ENCODE data around the gene RNF13. TPM values are rescaled to one million over a fixed set of nuclear protein-coding genes. Genes with fewer than 3 reads are reported as not detected.

The RNF13 gene
- total and polyA plus RNA-seq, 2 of the 4 experiments (the other 2 are of a cell fraction) = 12.8 to 29.8 TPM

DNA sequence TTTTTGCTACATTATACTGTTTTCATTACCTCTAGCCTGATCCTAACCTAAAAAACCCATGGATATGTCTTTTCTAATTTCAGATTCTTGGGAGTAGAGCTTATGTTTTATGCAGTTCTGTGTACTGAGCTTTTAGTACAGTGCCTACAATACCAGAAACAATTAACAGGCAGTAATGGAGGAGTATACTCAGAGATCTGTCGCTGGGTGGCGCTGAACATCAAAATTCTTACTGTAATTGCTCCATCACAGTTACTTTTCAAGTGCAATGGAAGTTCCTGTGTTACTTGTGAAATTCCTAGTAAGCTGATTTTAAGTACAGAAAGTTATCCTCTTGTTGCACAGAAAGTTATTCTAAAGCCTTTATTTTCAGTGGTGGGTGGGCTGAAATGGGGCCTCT lies 66.9 kb downstream of the RNF13 start:
- H3K9me1 ChIP-seq (ENCODE audit: insufficient read depth, low read length) = no peaks in the 10 kb centered on the region
- no peak overlapping the region for H3K56ac ChIP-seq (ENCODE audit: extremely low read depth, insufficient read depth, low read length)
- no peak overlapping the region for H2AFZ ChIP-seq (replicated peaks; ENCODE audit: low read length, poor library complexity)
- no peak overlapping the region for H3K18ac ChIP-seq (ENCODE audit: low read depth, low read length)
- H4K91ac ChIP-seq (ENCODE audit: insufficient read depth, low read depth, low read length) = no peak overlapping the region
- no peaks in the 10 kb centered on the region for H3K36me3 ChIP-seq (ENCODE audit: control insufficient read depth, insufficient read depth, low read length)
- no peaks in the 10 kb centered on the region for H3K4me1 ChIP-seq (ENCODE audit: control insufficient read depth, insufficient read depth, low read length)
- no peak overlapping the region for H3K4ac ChIP-seq (ENCODE audit: low read depth, low read length)
- no peaks in the 10 kb centered on the region for H3K27me3 ChIP-seq (ENCODE audit: control insufficient read depth, insufficient read depth, low read length)
- H3K27ac ChIP-seq (ENCODE audit: insufficient read depth, low read length) = no peak overlapping the region
- no peak overlapping the region for H2AK5ac ChIP-seq (ENCODE audit: low read depth, low read length)
- H4K8ac ChIP-seq (ENCODE audit: low read depth in 2 of 2, low read length in 2 of 2) = no peak overlapping the region
- no TSS peak for BruUV-seq (replicated peaks)
- H4K20me1 ChIP-seq (ENCODE audit: insufficient read depth, low read length) = no peaks in the 10 kb centered on the region
- H4K5ac ChIP-seq (ENCODE audit: low read depth, low read length) = no peak overlapping the region
- H3K23ac ChIP-seq (ENCODE audit: low read depth, low read length) = no peak overlapping the region
- no peak overlapping the region for H3K9ac ChIP-seq (ENCODE audit: low read depth, low read length)
- no peak overlapping the region for H3K4me3 ChIP-seq (ENCODE audit: insufficient read depth, low read depth, low read length)
- WGBS, 2 experiments (ENCODE audit: extremely low coverage in 2 of 2, insufficient read length in 1 of 2) = no CpG with 5 or more reads among the region's 2 CpGs
- dilution Hi-C loops (cut with HindIII; ENCODE audit: low sequenced_read_pairs, unreplicated experiment) = no loop called here
- H2AK9ac ChIP-seq (replicated peaks; ENCODE audit: low read depth, low read length, poor library complexity) = no peak overlapping the region
- in situ Hi-C loops (cut with MboI; ENCODE audit: low sequenced_read_pairs) = no loop called here
- no peak overlapping the region for H2BK15ac ChIP-seq (ENCODE audit: low read depth, low read length)
- H3K14ac ChIP-seq (replicated peaks; ENCODE audit: low read depth, low read length) = no peak overlapping the region
- H3K9me3 ChIP-seq (ENCODE audit: control insufficient read depth, insufficient read depth, low read length) = no peaks in the 10 kb centered on the region
- peak; percentile 55 for TF ChIP-seq RAD21 (IDR thresholded peaks at IDR 0.05; ENCODE audit: low read length)
- peak; percentile 61 for TF ChIP-seq CEBPB (IDR thresholded peaks at IDR 0.05; ENCODE audit: low read depth, low read length)
- no peak for TF ChIP-seq POLR2A (IDR thresholded peaks at IDR 0.05; ENCODE audit: low read depth, low read length)
- TF ChIP-seq MXI1 (IDR thresholded peaks at IDR 0.05; ENCODE audit: borderline replicate concordance, low read depth, low read length) = no peak
- TF ChIP-seq SMC3 (IDR thresholded peaks at IDR 0.05; ENCODE audit: low read depth, low read length) = peak; percentile 50
- no peak for TF ChIP-seq RFX5 (IDR thresholded peaks at IDR 0.05; ENCODE audit: low read depth, low read length)
- no peak for TF ChIP-seq BHLHE40 (IDR thresholded peaks at IDR 0.05; ENCODE audit: low read depth, low read length)
- no peak for TF ChIP-seq CHD1 (IDR thresholded peaks at IDR 0.05; ENCODE audit: low read depth, low read length)
- TF ChIP-seq FOS (IDR thresholded peaks at IDR 0.05; ENCODE audit: low read depth, low read length) = no peak
- no peak for TF ChIP-seq MAZ (IDR thresholded peaks at IDR 0.05; ENCODE audit: borderline replicate concordance, low read depth, low read length)
- TF ChIP-seq, protein P1, sequence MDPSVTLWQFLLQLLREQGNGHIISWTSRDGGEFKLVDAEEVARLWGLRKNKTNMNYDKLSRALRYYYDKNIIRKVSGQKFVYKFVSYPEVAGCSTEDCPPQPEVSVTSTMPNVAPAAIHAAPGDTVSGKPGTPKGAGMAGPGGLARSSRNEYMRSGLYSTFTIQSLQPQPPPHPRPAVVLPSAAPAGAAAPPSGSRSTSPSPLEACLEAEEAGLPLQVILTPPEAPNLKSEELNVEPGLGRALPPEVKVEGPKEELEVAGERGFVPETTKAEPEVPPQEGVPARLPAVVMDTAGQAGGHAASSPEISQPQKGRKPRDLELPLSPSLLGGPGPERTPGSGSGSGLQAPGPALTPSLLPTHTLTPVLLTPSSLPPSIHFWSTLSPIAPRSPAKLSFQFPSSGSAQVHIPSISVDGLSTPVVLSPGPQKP (IDR thresholded peaks at IDR 0.05; ENCODE audit: borderline replicate concordance, low read depth, low read length) = no peak
- TF ChIP-seq NFE2L2 (IDR thresholded peaks at IDR 0.05; ENCODE audit: low read depth, low read length) = no peak
- TF ChIP-seq, protein P2, sequence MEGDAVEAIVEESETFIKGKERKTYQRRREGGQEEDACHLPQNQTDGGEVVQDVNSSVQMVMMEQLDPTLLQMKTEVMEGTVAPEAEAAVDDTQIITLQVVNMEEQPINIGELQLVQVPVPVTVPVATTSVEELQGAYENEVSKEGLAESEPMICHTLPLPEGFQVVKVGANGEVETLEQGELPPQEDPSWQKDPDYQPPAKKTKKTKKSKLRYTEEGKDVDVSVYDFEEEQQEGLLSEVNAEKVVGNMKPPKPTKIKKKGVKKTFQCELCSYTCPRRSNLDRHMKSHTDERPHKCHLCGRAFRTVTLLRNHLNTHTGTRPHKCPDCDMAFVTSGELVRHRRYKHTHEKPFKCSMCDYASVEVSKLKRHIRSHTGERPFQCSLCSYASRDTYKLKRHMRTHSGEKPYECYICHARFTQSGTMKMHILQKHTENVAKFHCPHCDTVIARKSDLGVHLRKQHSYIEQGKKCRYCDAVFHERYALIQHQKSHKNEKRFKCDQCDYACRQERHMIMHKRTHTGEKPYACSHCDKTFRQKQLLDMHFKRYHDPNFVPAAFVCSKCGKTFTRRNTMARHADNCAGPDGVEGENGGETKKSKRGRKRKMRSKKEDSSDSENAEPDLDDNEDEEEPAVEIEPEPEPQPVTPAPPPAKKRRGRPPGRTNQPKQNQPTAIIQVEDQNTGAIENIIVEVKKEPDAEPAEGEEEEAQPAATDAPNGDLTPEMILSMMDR (conservative IDR thresholded peaks at IDR 0.05; ENCODE audit: low read depth, low read length) = peak; percentile 62
- no peak for TF ChIP-seq MAFK (IDR thresholded peaks at IDR 0.05; ENCODE audit: low read depth, low read length)
- TF ChIP-seq, protein P3, sequence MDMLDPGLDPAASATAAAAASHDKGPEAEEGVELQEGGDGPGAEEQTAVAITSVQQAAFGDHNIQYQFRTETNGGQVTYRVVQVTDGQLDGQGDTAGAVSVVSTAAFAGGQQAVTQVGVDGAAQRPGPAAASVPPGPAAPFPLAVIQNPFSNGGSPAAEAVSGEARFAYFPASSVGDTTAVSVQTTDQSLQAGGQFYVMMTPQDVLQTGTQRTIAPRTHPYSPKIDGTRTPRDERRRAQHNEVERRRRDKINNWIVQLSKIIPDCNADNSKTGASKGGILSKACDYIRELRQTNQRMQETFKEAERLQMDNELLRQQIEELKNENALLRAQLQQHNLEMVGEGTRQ (IDR thresholded peaks at IDR 0.05; ENCODE audit: low read depth, low read length) = no peak
- no peak for TF ChIP-seq RCOR1 (IDR thresholded peaks at IDR 0.05; ENCODE audit: insufficient replicate concordance, low read length)
- no peak overlapping the region for H3K4me2 ChIP-seq (ENCODE audit: low read depth, low read length)
- ChIA-PET CTCF (interaction anchor here (0.5 to 1.5 kb wide), 22 partner anchors 10 to 534 kb away, joined by 3 to 11 read pairs (median 3); no protein-coding TSS in a partner anchor), POLR2A (ENCODE audit: unreplicated experiment) (no interaction called here)
- intact Hi-C loops (cut with micrococcal nuclease) = loop anchor here (1.0 kb wide), 2 partner anchors 87 to 341 kb away; no protein-coding TSS in a partner anchor
- DNase-seq (peak; percentile 68), ATAC-seq (ENCODE audit: low read depth) (peak; percentile 98)
- no peak overlapping the region for H2BK120ac ChIP-seq (ENCODE audit: low read depth, low read length)
- no peaks in the 10 kb centered on the region for H3K79me1 ChIP-seq (ENCODE audit: low read depth in 1 of 2, low read length in 2 of 2)
- no peak overlapping the region for H2BK20ac ChIP-seq (ENCODE audit: low read depth, low read length)
- no peak overlapping the region for H2BK5ac ChIP-seq (ENCODE audit: low read depth, low read length, poor library complexity, severe bottlenecking)

All from IMR-90 (cell line).